K562 (cell line): ENCODE data around the gene EHBP1. TPM values are rescaled to one million over a fixed set of nuclear protein-coding genes. Genes with fewer than 3 reads are reported as not detected.

Experiments
- CCAR2 ChIP-seq: fragments of 200-400 bp; formaldehyde crosslinking; IDR thresholded peaks from 2 replicates; pipeline ENCODE4 v1.6.1; 2017; ENCODE audit warnings: mild to moderate bottlenecking, low read depth, low read length
- ELF1 ChIP-seq: fragments of 200-800 bp; sonication (Bioruptor generic); IDR thresholded peaks from 2 replicates; pipeline ENCODE4 v1.6.1; 2016; ENCODE audit warnings: missing genetic modification characterization, missing compliant biosample characterization
- NR4A1 ChIP-seq, 2 experiments: fragments of 250-450 bp in 1 of 2; fragments of 450-650 bp in 1 of 2; sonication (Bioruptor Pico) in 1 of 2; IDR thresholded peaks; 2 replicates each; pipeline versions ENCODE4 v1.4.0 to v1.6.1; 2016 to 2020; ENCODE audit warnings: mild to moderate bottlenecking in 2 of 2, missing compliant biosample characterization in 1 of 2, missing genetic modification characterization in 1 of 2, moderate library complexity in 1 of 2
- RCOR1 ChIP-seq, 2 experiments: IDR thresholded peaks; 2 replicates each; pipeline ENCODE4 v1.6.1; 2012; ENCODE audit warnings: low read depth in 2 of 2, low read length in 2 of 2, borderline replicate concordance in 1 of 2, improper control_type of control experiment in 1 of 2
- SIN3A ChIP-seq, 2 experiments: fragments of 150-350 bp in 1 of 2; IDR thresholded peaks; 2 replicates each; pipeline ENCODE4 v1.6.1; 2011 to 2016; ENCODE audit warnings: borderline replicate concordance in 2 of 2, low read depth in 2 of 2, low read length in 2 of 2, mild to moderate bottlenecking in 2 of 2, moderate library complexity in 2 of 2; ENCODE audit not compliant: control insufficient read depth in 1 of 2
- TAF15 ChIP-seq: fragments of 200-400 bp; formaldehyde crosslinking; IDR thresholded peaks from 2 replicates; pipeline ENCODE4 v1.6.1; 2017; ENCODE audit warnings: mild to moderate bottlenecking, low read depth, low read length, moderate library complexity
- ZBTB17 ChIP-seq: fragments of 450-650 bp; formaldehyde crosslinking; IDR thresholded peaks from 2 replicates; pipeline ENCODE4 v1.4.0; 2020; ENCODE audit warnings: mild to moderate bottlenecking
- ZFX ChIP-seq: sonication (generic); formaldehyde crosslinking; IDR thresholded peaks from 2 replicates; pipeline ENCODE4 v1.8.0; 2022; ENCODE audit warnings: mild to moderate bottlenecking, missing genetic modification reagents, moderate library complexity
- ZNF277 ChIP-seq: fragments of 250-450 bp; sonication (Bioruptor Pico); IDR thresholded peaks from 2 replicates; pipeline ENCODE4 v1.8.0; 2022; ENCODE audit warnings: inconsistent platforms, mild to moderate bottlenecking, moderate library complexity, borderline replicate concordance
- polyA plus RNA-seq, 8 experiments: library from polyadenylated mRNA; depleted of rRNA in 4 of 8; stranded (reverse) in 5 of 8; unstranded in 3 of 8; fragments of >200 nt; fragmentation: Nextera tagmentation in 2 of 8; fragmentation: Illumina TruSeq in 1 of 8; extraction: Ambion mirVana in 2 of 8; extraction: Trizol in 1 of 8; gene quantifications; 2 replicates each; pipeline versions ENCODE4 v1.2.1 to v1.2.3, GENCODE V29; 2011 to 2014; ENCODE audit warnings: inconsistent platforms in 1 of 8, missing spikeins in 1 of 8
- total RNA-seq, 7 experiments: library from RNA; depleted of rRNA in 6 of 7; stranded (reverse); fragments of >200 nt in 6 of 7; fragmentation: Illumina TruSeq in 2 of 7; extraction: Trizol in 2 of 7; gene quantifications; 2 replicates each; pipeline versions ENCODE4 v1.2.1 to v1.2.3, GENCODE V29; 2011 to 2021; ENCODE audit warnings: low replicate concordance in 1 of 7
- TF ChIP-seq, protein P1 (sequence below): fragments of 250-450 bp; sonication (Bioruptor Pico); IDR thresholded peaks from 2 replicates; pipeline ENCODE4 v1.8.0; 2022; ENCODE audit warnings: inconsistent platforms

EHBP1 gene
- total and polyA plus RNA-seq, 9 of the 15 experiments (the other 6 are each of a cell fraction or from before 2014, with no cell fraction given): 8.9 to 26.6 (median 19.3) TPM

- TF ChIP-seq ZFX (no peak), ELF1 (tag) (peak; percentile 39; the same call in 1 of the 2 replicates), ZBTB17 (CRISPR knock-in tag) (peak; percentile 87), NR4A1 (CRISPR knock-in tag; IDR thresholded peaks at IDR 0.05) (no peak), NR4A1 (tag; IDR thresholded peaks at IDR 0.05) (peak; percentile 47; the same call in 1 of the 2 replicates), ZNF277 (CRISPR knock-in tag) (no peak), TAF15 (no peak), CCAR2 (no peak), SIN3A (IDR thresholded peaks at IDR 0.05; ENCODE audit: borderline replicate concordance in 2 of 2, control insufficient read depth in 1 of 2, low read depth in 2 of 2, low read length in 2 of 2) (peak in 1 of 2 experiments; percentile 75; a peak in 1 of 4 replicates), RCOR1 (IDR thresholded peaks at IDR 0.05; ENCODE audit: borderline replicate concordance in 1 of 2, low read depth in 2 of 2, low read length in 2 of 2) (peak in 1 of 2 experiments; percentile 18; a peak in 1 of 4 replicates)
- TF ChIP-seq, protein P1, sequence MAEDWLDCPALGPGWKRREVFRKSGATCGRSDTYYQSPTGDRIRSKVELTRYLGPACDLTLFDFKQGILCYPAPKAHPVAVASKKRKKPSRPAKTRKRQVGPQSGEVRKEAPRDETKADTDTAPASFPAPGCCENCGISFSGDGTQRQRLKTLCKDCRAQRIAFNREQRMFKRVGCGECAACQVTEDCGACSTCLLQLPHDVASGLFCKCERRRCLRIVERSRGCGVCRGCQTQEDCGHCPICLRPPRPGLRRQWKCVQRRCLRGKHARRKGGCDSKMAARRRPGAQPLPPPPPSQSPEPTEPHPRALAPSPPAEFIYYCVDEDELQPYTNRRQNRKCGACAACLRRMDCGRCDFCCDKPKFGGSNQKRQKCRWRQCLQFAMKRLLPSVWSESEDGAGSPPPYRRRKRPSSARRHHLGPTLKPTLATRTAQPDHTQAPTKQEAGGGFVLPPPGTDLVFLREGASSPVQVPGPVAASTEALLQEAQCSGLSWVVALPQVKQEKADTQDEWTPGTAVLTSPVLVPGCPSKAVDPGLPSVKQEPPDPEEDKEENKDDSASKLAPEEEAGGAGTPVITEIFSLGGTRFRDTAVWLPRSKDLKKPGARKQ: no peak
These were observed at the start of gene EHBP1 (continued) for GRCh38 chr2:62705007-62705829.
